ENCODE results near the gene TBCE.

GRCh38 chr1:235415008-235415904 lies 48.0 kb downstream of the TBCE start:
- TF ChIP-seq, protein P1, sequence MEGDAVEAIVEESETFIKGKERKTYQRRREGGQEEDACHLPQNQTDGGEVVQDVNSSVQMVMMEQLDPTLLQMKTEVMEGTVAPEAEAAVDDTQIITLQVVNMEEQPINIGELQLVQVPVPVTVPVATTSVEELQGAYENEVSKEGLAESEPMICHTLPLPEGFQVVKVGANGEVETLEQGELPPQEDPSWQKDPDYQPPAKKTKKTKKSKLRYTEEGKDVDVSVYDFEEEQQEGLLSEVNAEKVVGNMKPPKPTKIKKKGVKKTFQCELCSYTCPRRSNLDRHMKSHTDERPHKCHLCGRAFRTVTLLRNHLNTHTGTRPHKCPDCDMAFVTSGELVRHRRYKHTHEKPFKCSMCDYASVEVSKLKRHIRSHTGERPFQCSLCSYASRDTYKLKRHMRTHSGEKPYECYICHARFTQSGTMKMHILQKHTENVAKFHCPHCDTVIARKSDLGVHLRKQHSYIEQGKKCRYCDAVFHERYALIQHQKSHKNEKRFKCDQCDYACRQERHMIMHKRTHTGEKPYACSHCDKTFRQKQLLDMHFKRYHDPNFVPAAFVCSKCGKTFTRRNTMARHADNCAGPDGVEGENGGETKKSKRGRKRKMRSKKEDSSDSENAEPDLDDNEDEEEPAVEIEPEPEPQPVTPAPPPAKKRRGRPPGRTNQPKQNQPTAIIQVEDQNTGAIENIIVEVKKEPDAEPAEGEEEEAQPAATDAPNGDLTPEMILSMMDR (IDR thresholded peaks at IDR 0.05): peak; percentile 67 to 82 (median 77)
- TF ChIP-seq POLR2A (IDR thresholded peaks at IDR 0.05): no peak
